Activated CD4-positive, alpha-beta T cell treated with anti-CD3 and anti-CD28 coated beads, Interleukin-2, amount 50 U/mL, for 24 hours (primary cell): Measurements from ENCODE around the gene MVB12A.

Experiments used
- DNase-seq, 2 donors: peaks; one replicate each; pipeline ENCODE4 v3.0.0-alpha.2; 2020; ENCODE audit warnings: low read depth in 1 of 2, low spot score in 1 of 2

The MVB12A gene

GRCh38 chr19:17470068-17470841, 50.4 kb downstream of the MVB12A start, which contains the start of gene SLC27A1:
TSS of gene SLC27A1 (plus strand) at chr19:17470524. CDS start at chr19:17470541, 17 bp downstream.
- peak; percentile 64 to 83 for DNase-seq

DNA sequence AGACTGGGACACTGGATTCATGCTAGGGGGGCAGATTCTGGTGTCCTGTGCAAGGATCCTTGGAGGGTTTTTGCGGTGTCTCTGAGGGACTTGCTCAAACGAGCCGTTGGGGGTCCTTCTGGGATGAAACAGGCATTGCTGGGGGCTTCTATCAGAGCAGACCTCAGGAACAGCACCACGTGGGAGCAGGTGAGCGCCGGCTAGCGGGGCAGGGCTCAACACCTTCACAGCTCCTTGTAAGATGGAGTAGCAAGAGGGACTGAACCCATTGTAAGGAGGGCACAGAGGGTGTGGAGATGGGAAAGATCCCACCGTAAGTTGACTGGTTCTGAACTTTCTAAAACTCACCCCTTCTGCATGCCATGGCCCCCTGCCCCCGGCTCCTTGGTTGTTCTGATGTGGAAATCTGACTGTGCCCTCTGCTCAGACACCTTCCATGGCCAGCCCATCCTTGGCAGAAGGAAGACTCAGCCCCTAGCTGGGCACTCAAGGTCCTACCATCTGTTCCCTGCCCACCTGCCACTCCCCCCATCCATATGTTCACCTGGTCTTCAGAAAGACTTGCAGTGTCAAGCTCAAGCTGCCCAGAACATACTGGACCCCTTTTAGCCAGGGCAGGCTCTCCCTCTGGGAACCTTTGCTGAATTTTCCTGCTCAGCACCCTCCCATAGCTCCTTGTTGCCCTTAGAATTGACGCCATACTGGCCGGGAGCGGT, 51.7 kb downstream of the MVB12A start:
- no peak for DNase-seq

DNA sequence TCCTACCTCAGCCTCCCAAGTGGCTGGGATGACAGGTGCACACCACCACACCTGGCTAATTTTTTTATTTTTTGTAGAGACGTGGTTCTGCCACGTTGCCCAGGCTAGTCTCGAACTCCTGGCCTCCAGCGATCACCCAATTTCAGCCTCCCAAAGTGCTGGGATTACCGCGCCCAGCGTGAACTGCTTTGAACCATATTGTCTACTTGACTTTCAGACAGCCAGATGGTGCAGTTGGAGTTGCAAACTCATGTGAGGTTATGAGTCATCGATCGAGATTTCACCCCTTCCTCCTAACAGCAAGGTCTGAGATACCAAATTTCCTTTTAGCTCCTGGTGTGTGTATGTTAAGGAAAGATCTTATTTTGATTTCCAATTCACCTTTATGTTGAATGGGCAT, 53.2 kb downstream of the MVB12A start:
- DNase-seq, result no peak
